Measurements from ENCODE around the gene IFT43. TPM values are rescaled to one million over a fixed set of nuclear protein-coding genes. Genes with fewer than 3 reads are reported as not detected.

The IFT43 gene
- total RNA-seq, 1 experiment from 2014 or later: 98.8 TPM

DNA sequence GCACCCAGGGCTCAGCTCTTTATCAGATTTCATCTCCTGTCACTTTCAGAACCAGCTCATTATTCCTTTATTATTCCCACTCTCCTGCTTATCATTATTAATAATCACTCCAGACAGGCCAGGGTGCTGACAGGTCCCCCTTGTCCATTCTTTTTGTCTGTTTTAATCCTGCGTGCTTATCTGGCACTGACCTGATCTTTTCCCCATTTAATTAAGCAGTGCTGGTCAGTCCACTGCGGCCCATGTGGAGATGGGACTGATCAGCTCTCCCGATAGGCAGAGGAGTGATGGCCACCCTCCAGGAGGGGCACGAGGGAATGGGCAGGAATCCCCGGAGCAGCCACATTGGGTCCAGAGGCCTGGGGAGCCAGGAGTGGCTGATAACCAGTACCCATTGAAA is 110.7 kb downstream of the IFT43 start:
- DNase-seq: no peak
- no peak for TF ChIP-seq EZH2 (IDR thresholded peaks at IDR 0.05; ENCODE audit: low read depth)
- TF ChIP-seq, protein P1, sequence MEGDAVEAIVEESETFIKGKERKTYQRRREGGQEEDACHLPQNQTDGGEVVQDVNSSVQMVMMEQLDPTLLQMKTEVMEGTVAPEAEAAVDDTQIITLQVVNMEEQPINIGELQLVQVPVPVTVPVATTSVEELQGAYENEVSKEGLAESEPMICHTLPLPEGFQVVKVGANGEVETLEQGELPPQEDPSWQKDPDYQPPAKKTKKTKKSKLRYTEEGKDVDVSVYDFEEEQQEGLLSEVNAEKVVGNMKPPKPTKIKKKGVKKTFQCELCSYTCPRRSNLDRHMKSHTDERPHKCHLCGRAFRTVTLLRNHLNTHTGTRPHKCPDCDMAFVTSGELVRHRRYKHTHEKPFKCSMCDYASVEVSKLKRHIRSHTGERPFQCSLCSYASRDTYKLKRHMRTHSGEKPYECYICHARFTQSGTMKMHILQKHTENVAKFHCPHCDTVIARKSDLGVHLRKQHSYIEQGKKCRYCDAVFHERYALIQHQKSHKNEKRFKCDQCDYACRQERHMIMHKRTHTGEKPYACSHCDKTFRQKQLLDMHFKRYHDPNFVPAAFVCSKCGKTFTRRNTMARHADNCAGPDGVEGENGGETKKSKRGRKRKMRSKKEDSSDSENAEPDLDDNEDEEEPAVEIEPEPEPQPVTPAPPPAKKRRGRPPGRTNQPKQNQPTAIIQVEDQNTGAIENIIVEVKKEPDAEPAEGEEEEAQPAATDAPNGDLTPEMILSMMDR (conservative IDR thresholded peaks at IDR 0.05): no peak
- Histone ChIP-seq H4K20me1 (ENCODE audit: insufficient read depth) (no peaks in the 10 kb centered on the region), H3F3A (ENCODE audit: insufficient read depth, low read depth) (no peaks in the 10 kb centered on the region), H3K79me2 (ENCODE audit: low read depth) (no peaks in the 10 kb centered on the region), H3K27ac (no peak overlapping the region), H2AFZ (no peak overlapping the region), H3K9me2 (ENCODE audit: insufficient read depth) (no peaks in the 10 kb centered on the region), H3K9me3 (ENCODE audit: insufficient read depth, low read depth) (no peaks in the 10 kb centered on the region), H3K27me3 (ENCODE audit: insufficient read depth, low read depth) (peaks cover 72% of the 10 kb centered on the region), H3K4me3 (no peak overlapping the region), H3K4me2 (no peak overlapping the region), H3K36me3 (ENCODE audit: low read depth) (no peaks in the 10 kb centered on the region), H3K4me1 (replicated peaks; ENCODE audit: insufficient read depth) (no peaks in the 10 kb centered on the region)
- ChIA-PET POLR2A (ENCODE audit: unreplicated experiment) (interaction anchor here (0.6 kb wide), 1 partner anchor 965 kb away, joined by 4 read pairs; no protein-coding TSS in a partner anchor), CTCF (no interaction called here)
- intact Hi-C loops (cut with micrococcal nuclease; ENCODE audit: unreplicated experiment): no loop called here
- no TSS peak for BruUV-seq (replicated peaks)

DNA sequence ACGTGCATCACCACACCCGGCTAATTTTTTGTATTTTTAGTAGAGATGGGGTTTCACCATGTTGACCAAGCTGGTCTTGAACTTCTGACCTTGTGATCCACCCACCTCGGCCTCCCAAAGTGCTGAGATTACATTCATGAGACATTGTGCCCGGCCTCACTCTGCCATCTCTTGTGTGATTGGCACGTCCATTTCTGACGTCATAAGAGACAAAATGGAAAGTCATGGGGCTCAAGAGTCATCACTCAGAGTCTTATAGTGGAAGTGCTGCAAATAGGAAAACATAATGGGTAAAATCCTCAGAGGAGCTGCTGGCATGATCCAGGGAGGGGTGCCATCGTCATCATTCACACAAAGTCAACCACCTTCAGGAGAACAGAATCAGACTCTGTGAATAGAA is 112.0 kb downstream of the IFT43 start:
- no peak for DNase-seq
- POLR2A ChIA-PET (ENCODE audit: unreplicated experiment): interaction anchor here (0.6 kb wide), 1 partner anchor 875 kb away, joined by 4 read pairs; no protein-coding TSS in a partner anchor
- H4K20me1 ChIP-seq (ENCODE audit: insufficient read depth): no peaks in the 10 kb centered on the region
- no peaks in the 10 kb centered on the region for H3K9me3 ChIP-seq (ENCODE audit: insufficient read depth, low read depth)
- H3K4me2 ChIP-seq: no peak overlapping the region
- H3K4me3 ChIP-seq: no peak overlapping the region
- H3K27me3 ChIP-seq (ENCODE audit: insufficient read depth, low read depth): peaks cover 72% of the 10 kb centered on the region
- BruUV-seq (replicated peaks): no TSS peak
- no peaks in the 10 kb centered on the region for H3K36me3 ChIP-seq (ENCODE audit: low read depth)
- intact Hi-C loops (cut with micrococcal nuclease; ENCODE audit: unreplicated experiment): no loop called here
- CTCF ChIA-PET: no interaction called here
- no peak overlapping the region for H2AFZ ChIP-seq
- no peaks in the 10 kb centered on the region for H3F3A ChIP-seq (ENCODE audit: insufficient read depth, low read depth)
- H3K9me2 ChIP-seq (ENCODE audit: insufficient read depth): no peaks in the 10 kb centered on the region
- no peaks in the 10 kb centered on the region for H3K4me1 ChIP-seq (replicated peaks; ENCODE audit: insufficient read depth)
- no peaks in the 10 kb centered on the region for H3K79me2 ChIP-seq (ENCODE audit: low read depth)
- H3K27ac ChIP-seq: no peak overlapping the region
- no peak for TF ChIP-seq EZH2 (IDR thresholded peaks at IDR 0.05; ENCODE audit: low read depth)
- TF ChIP-seq, protein P1 (conservative IDR thresholded peaks at IDR 0.05): no peak

DNA sequence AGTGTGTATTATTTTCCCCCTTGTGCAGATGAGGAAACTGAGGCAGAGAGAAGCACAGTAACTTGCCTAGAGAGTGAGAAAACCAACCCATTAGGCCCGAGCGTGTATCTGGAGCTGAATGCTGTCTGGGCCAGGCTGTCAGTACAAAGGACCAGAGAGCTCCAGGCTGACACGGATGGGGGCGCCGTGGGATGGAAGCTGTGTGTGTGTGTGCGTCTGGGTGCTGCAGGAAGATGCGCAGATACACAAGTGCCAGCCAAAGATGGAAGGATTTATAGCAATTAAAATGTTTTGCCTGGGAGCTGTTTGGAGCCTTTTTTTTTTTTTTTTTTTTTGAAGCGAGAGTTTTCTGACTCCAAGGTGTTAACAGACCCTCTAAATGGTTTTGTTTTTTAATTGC is 112.5 kb downstream of the IFT43 start:
- ChIA-PET POLR2A (ENCODE audit: unreplicated experiment) (interaction anchor here (0.6 kb wide), 1 partner anchor 876 kb away, joined by 4 read pairs; no protein-coding TSS in a partner anchor), CTCF (no interaction called here)
- Histone ChIP-seq H3K4me3 (no peak overlapping the region), H3K9me2 (ENCODE audit: insufficient read depth) (no peaks in the 10 kb centered on the region), H3K27ac (no peak overlapping the region), H3K9me3 (ENCODE audit: insufficient read depth, low read depth) (no peaks in the 10 kb centered on the region), H3K27me3 (ENCODE audit: insufficient read depth, low read depth) (peaks cover 72% of the 10 kb centered on the region), H4K20me1 (ENCODE audit: insufficient read depth) (no peaks in the 10 kb centered on the region), H3K4me2 (no peak overlapping the region), H2AFZ (no peak overlapping the region), H3K4me1 (replicated peaks; ENCODE audit: insufficient read depth) (no peaks in the 10 kb centered on the region), H3K36me3 (ENCODE audit: low read depth) (no peaks in the 10 kb centered on the region), H3F3A (ENCODE audit: insufficient read depth, low read depth) (no peaks in the 10 kb centered on the region), H3K79me2 (ENCODE audit: low read depth) (no peaks in the 10 kb centered on the region)
- BruUV-seq (replicated peaks): no TSS peak
- no peak for DNase-seq
- TF ChIP-seq, protein P1 (conservative IDR thresholded peaks at IDR 0.05): no peak
- no peak for TF ChIP-seq EZH2 (IDR thresholded peaks at IDR 0.05; ENCODE audit: low read depth)
- intact Hi-C loops (cut with micrococcal nuclease; ENCODE audit: unreplicated experiment): no loop called here

Measured in PC-9 (cell line).